Fibroblast of lung (primary cell): Measurements from ENCODE around the gene XXYLT1. TPM values are rescaled to one million over a fixed set of nuclear protein-coding genes. Genes with fewer than 3 reads are reported as not detected.

Experiments
- DNase-seq, 2 donors: peaks; one replicate each; pipeline versions ENCODE4 v3.0.0 to v3.0.0-alpha.2; 2010; ENCODE audit warnings: low read depth in 2 of 2
- H2AFZ ChIP-seq: 2 replicates; pipeline ENCODE4 v1.5.1; 2012; ENCODE audit warnings: low read length, control low read depth, inconsistent platforms
- H3K27ac ChIP-seq: 2 replicates; pipeline ENCODE4 v1.5.1; 2011; ENCODE audit warnings: low read length, control low read depth; ENCODE audit not compliant: insufficient read depth
- H3K27me3 ChIP-seq: 2 replicates; pipeline ENCODE4 v1.5.1; 2011; ENCODE audit warnings: mild to moderate bottlenecking, low read length; ENCODE audit not compliant: control insufficient read depth, insufficient read depth
- H3K36me3 ChIP-seq: 2 replicates; pipeline ENCODE4 v1.5.1; 2011; ENCODE audit warnings: low read length; ENCODE audit not compliant: control insufficient read depth, insufficient read depth
- H3K4me1 ChIP-seq: 2 replicates; pipeline ENCODE4 v1.5.1; 2011; ENCODE audit warnings: low read length; ENCODE audit not compliant: control insufficient read depth, insufficient read depth; ENCODE audit errors: extremely low read depth
- H3K4me2 ChIP-seq: 2 replicates; pipeline ENCODE4 v1.5.1; 2011; ENCODE audit warnings: low read length, control low read depth; ENCODE audit not compliant: insufficient read depth; ENCODE audit errors: extremely low read depth
- H3K4me3 ChIP-seq, 4 experiments: fragments of 200-600 bp in 1 of 4; sonication (generic) in 1 of 4; replicated peaks in 1 of 4; 2 replicates each; pipeline ENCODE4 v1.5.1; 2011 to 2016; ENCODE audit warnings: low read length in 4 of 4, low read depth in 3 of 4, mild to moderate bottlenecking in 3 of 4, control low read depth in 2 of 4, inconsistent platforms in 1 of 4, mixed read lengths in 1 of 4; ENCODE audit not compliant: insufficient read depth in 1 of 4; ENCODE audit errors: control extremely low read depth in 1 of 4
- H3K79me2 ChIP-seq: 2 replicates; pipeline ENCODE4 v1.5.1; 2012; ENCODE audit warnings: mild to moderate bottlenecking, low read length, inconsistent platforms; ENCODE audit not compliant: control insufficient read depth, insufficient read depth
- H3K9ac ChIP-seq: 2 replicates; pipeline ENCODE4 v1.5.1; 2011; ENCODE audit warnings: mild to moderate bottlenecking, low read length, control low read depth; ENCODE audit not compliant: insufficient read depth
- H3K9me3 ChIP-seq: 2 replicates; pipeline ENCODE4 v1.5.1; 2012; ENCODE audit warnings: low read depth, low read length; ENCODE audit not compliant: control insufficient read depth, insufficient read depth
- H4K20me1 ChIP-seq: 2 replicates; pipeline ENCODE4 v1.5.1; 2011; ENCODE audit warnings: low read length; ENCODE audit not compliant: control insufficient read depth, insufficient read depth; ENCODE audit errors: extremely low read depth
- CTCF ChIP-seq, 2 donors: IDR thresholded peaks in 1 of 2; conservative IDR thresholded peaks in 1 of 2; 1 replicate in 1 of 2; 2 replicates in 1 of 2; pipeline ENCODE4 v1.5.1; 2011 to 2012; ENCODE audit warnings: low read length in 2 of 2, control low read depth in 1 of 2, inconsistent platforms in 1 of 2, low read depth in 1 of 2, mild to moderate bottlenecking in 1 of 2
- EZH2 ChIP-seq: IDR thresholded peaks from 2 replicates; pipeline ENCODE4 v1.5.1; 2012; ENCODE audit warnings: low read length, control low read depth, mild to moderate bottlenecking; ENCODE audit errors: missing control alignments
- polyA plus RNA-seq, 2 donors: library from polyadenylated mRNA; depleted of rRNA in 1 of 2; stranded (reverse) in 1 of 2; unstranded in 1 of 2; fragments of >200 nt; gene quantifications; 2 replicates each; pipeline ENCODE4 v1.2.1, GENCODE V29; 2011 to 2012; ENCODE audit warnings: missing spikeins in 1 of 2
- total RNA-seq: library from RNA; depleted of rRNA; stranded (reverse); fragments of >200 nt; gene quantifications from 2 replicates; pipeline ENCODE4 v1.2.1, GENCODE V29; 2014

The XXYLT1 gene
- total and polyA plus RNA-seq, 2 donors (not counting 1 experiment from before 2014, with no cell fraction given), result 12.4 to 18.5 TPM

GRCh38 chr3:195258449-195259153, 12.4 kb downstream of the XXYLT1 start:
- peaks cover 14% of the 10 kb centered on the region for H3K4me1 ChIP-seq
- no peaks in the 10 kb centered on the region for H3K27me3 ChIP-seq
- H3K4me3 ChIP-seq, result peak overlapping the region in 1 of 4 experiments; percentile 77
- peak overlapping the region; percentile 90 for H3K27ac ChIP-seq
- H3K36me3 ChIP-seq, result no peaks in the 10 kb centered on the region
- no peak for TF ChIP-seq CTCF (conservative IDR thresholded peaks at IDR 0.05 in 1 of 2, IDR thresholded peaks at IDR 0.05 in 1 of 2; ENCODE audit: low read depth in 1 of 2, low read length in 2 of 2)
- TF ChIP-seq EZH2, result no peak
- H3K9ac ChIP-seq, result no peak overlapping the region
- H3K79me2 ChIP-seq, result peaks cover 10% of the 10 kb centered on the region
- H3K9me3 ChIP-seq, result no peaks in the 10 kb centered on the region
- no peaks in the 10 kb centered on the region for H4K20me1 ChIP-seq
- DNase-seq, result peak in 1 of 2 donors; percentile 27
- H2AFZ ChIP-seq, result no peak overlapping the region
- peak overlapping the region; percentile 81 for H3K4me2 ChIP-seq

- peaks cover 14% of the 10 kb centered on the region for H3K4me1 ChIP-seq
- no peaks in the 10 kb centered on the region for H3K36me3 ChIP-seq
- H3K79me2 ChIP-seq, result peaks cover 10% of the 10 kb centered on the region
- H3K27ac ChIP-seq, result no peak overlapping the region
- H3K9me3 ChIP-seq, result no peaks in the 10 kb centered on the region
- no peaks in the 10 kb centered on the region for H3K27me3 ChIP-seq
- no peak overlapping the region for H3K4me3 ChIP-seq
- no peak overlapping the region for H3K9ac ChIP-seq
- DNase-seq, result peak in 1 of 2 donors; percentile 57
- H2AFZ ChIP-seq, result no peak overlapping the region
- no peaks in the 10 kb centered on the region for H4K20me1 ChIP-seq
- peak overlapping the region; percentile 32 for H3K4me2 ChIP-seq
- TF ChIP-seq EZH2 (no peak), CTCF (conservative IDR thresholded peaks at IDR 0.05 in 1 of 2, IDR thresholded peaks at IDR 0.05 in 1 of 2; ENCODE audit: low read depth in 1 of 2, low read length in 2 of 2) (no peak)
These were observed 13.2 kb downstream of the XXYLT1 start for GRCh38 chr3:195257454-195258448.
